ENCODE data around the gene DKKL1. TPM values are rescaled to one million over a fixed set of nuclear protein-coding genes. Genes with fewer than 3 reads are reported as not detected.
"Not testable (repeated sequence)": the region's sequence is repeated elsewhere in the genome, so short reads cannot be mapped to it uniquely, and the experiment has no call there.

DKKL1 gene
- total and polyA plus RNA-seq, 4 donors: 0.69 TPM; not detected in 3

DNA sequence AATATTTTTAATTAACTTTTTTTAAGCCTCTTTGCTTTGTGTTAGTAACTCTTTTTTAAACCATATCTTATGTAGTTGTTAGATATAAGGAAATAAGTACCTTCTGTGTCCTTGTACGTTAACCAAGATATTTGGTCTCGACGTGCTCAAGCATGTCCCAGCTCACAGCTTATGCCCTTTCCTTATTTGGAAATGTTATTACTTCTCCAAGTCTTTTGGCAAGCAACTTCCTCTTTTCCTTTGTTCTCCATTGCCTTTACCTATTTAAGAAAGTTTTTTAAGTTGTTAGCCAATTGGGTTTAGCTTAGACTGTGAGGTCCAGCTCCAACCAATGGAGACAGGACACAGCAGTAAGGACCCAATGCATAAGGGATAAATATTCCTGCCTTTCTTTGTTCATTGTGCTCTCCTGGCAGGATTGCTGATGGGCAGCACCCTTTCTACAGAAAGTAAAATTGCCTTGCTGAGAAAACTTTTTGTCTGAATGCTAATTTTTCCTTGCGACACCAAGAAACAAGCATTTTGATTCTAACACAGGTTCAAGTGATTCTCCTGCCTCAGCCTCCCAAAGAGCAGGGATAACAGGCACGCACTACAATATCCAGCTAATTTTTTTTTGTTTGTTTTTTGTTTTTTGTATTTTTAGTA is 5.2 kb downstream of the DKKL1 start:
- intact Hi-C loops (cut with DNase I): no loop called here

DNA sequence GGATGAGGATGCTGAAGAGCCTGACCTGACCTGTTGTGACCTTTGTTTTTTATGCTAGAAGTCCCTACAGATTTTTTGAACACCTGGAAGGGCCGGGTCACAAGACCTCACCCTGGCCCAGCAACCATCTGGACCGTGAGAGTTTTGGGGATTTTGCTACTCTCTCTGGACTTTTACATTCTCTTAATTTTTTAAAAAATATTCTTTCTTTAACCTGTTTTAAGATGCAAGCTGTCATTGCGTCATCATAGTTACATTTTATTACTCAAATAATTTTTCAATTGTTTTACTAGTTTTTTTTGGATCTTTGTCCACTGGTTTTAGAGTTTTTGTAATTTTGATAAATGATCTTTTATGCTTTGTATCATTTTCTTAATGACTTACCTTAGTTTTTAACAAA is 7.5 kb downstream of the DKKL1 start:
- Histone ChIP-seq H3K27me3 (ENCODE audit: control insufficient read depth in 1 of 2, insufficient read depth in 2 of 2, low read length in 1 of 2) (no peaks in the 10 kb centered on the region), H3K4me1 (ENCODE audit: control insufficient read depth in 1 of 2, insufficient read depth in 2 of 2, low read length in 2 of 2) (no peaks in the 10 kb centered on the region), H3K36me3 (ENCODE audit: control insufficient read depth in 1 of 2, insufficient read depth in 2 of 2, low read length in 1 of 2) (no peaks in the 10 kb centered on the region), H3K9me3 (ENCODE audit: control insufficient read depth, low read length) (peaks cover 14% of the 10 kb centered on the region), H3K27ac (ENCODE audit: low read depth in 1 of 2, low read length in 2 of 2) (no peak overlapping the region), H3K4me3 (ENCODE audit: low read length in 2 of 2) (no peak overlapping the region)
- intact Hi-C loops (cut with DNase I): no loop called here
- 73 to 74% methylated on average over 3 of the region's 3 CpGs for WGBS, 2 donors
- no peak for ATAC-seq (ENCODE audit: low FRiP score)
- no peak for DNase-seq

More for the DNA sequence above, 5.2 kb downstream of the DKKL1 start:
- Histone ChIP-seq H3K9me3 (ENCODE audit: control insufficient read depth, low read length) (peaks cover 14% of the 10 kb centered on the region), H3K27ac (ENCODE audit: low read depth in 1 of 2, low read length in 2 of 2) (no peak overlapping the region), H3K27me3 (ENCODE audit: control insufficient read depth in 1 of 2, insufficient read depth in 2 of 2, low read length in 1 of 2) (no peaks in the 10 kb centered on the region), H3K4me1 (ENCODE audit: control insufficient read depth in 1 of 2, insufficient read depth in 2 of 2, low read length in 2 of 2) (no peaks in the 10 kb centered on the region), H3K36me3 (ENCODE audit: control insufficient read depth in 1 of 2, insufficient read depth in 2 of 2, low read length in 1 of 2) (no peaks in the 10 kb centered on the region), H3K4me3 (ENCODE audit: low read length in 2 of 2) (no peak overlapping the region)
- 77 to 92% methylated on average over 5 of the region's 5 CpGs for WGBS, 2 donors
- ATAC-seq (ENCODE audit: low FRiP score) (no peak), DNase-seq (no peak)

GRCh38 chr19:49373174-49373573 is 9.5 kb downstream of the DKKL1 start:
- H3K9me3 ChIP-seq (ENCODE audit: control insufficient read depth, low read length): peaks cover 14% of the 10 kb centered on the region
- H3K36me3 ChIP-seq (ENCODE audit: control insufficient read depth in 1 of 2, insufficient read depth in 2 of 2, low read length in 1 of 2); H3K27me3 ChIP-seq (ENCODE audit: control insufficient read depth in 1 of 2, insufficient read depth in 2 of 2, low read length in 1 of 2); DNase-seq; intact Hi-C loops (cut with DNase I); H3K4me1 ChIP-seq (ENCODE audit: control insufficient read depth in 1 of 2, insufficient read depth in 2 of 2, low read length in 2 of 2); H3K4me3 ChIP-seq (ENCODE audit: low read length in 2 of 2); ATAC-seq (ENCODE audit: low FRiP score); H3K27ac ChIP-seq (ENCODE audit: low read depth in 1 of 2, low read length in 2 of 2): not testable (repeated sequence)
- WGBS, 2 donors: 81 to 82% methylated on average over 3 of the region's 3 CpGs

- Histone ChIP-seq H3K4me1 (ENCODE audit: control insufficient read depth in 1 of 2, insufficient read depth in 2 of 2, low read length in 2 of 2) (no peaks in the 10 kb centered on the region), H3K9me3 (ENCODE audit: control insufficient read depth, low read length) (peaks cover 7% of the 10 kb centered on the region), H3K27me3 (ENCODE audit: control insufficient read depth in 1 of 2, insufficient read depth in 2 of 2, low read length in 1 of 2) (no peaks in the 10 kb centered on the region), H3K36me3 (ENCODE audit: control insufficient read depth in 1 of 2, insufficient read depth in 2 of 2, low read length in 1 of 2) (no peaks in the 10 kb centered on the region), H3K4me3 (ENCODE audit: low read length in 2 of 2) (no peak overlapping the region), H3K27ac (ENCODE audit: low read depth in 1 of 2, low read length in 2 of 2) (no peak overlapping the region)
- 86 to 92% methylated on average over 16 of the region's 16 CpGs for WGBS, 2 donors
- no peak for DNase-seq
- no peak for ATAC-seq (ENCODE audit: low FRiP score)
- intact Hi-C loops (cut with DNase I): no loop called here
Measured at GRCh38 chr19:49374665-49375434, 11.2 kb downstream of the DKKL1 start.

- Histone ChIP-seq H3K27me3 (ENCODE audit: control insufficient read depth in 1 of 2, insufficient read depth in 2 of 2, low read length in 1 of 2) (no peaks in the 10 kb centered on the region), H3K27ac (ENCODE audit: low read depth in 1 of 2, low read length in 2 of 2) (no peak overlapping the region), H3K4me1 (ENCODE audit: control insufficient read depth in 1 of 2, insufficient read depth in 2 of 2, low read length in 2 of 2) (no peaks in the 10 kb centered on the region), H3K9me3 (ENCODE audit: control insufficient read depth, low read length) (peaks cover 4% of the 10 kb centered on the region), H3K4me3 (ENCODE audit: low read length in 2 of 2) (no peak overlapping the region), H3K36me3 (ENCODE audit: control insufficient read depth in 1 of 2, insufficient read depth in 2 of 2, low read length in 1 of 2) (no peaks in the 10 kb centered on the region)
- 72 to 79% methylated on average over 3 of the region's 3 CpGs for WGBS, 2 donors
- no peak for DNase-seq
- ATAC-seq (ENCODE audit: low FRiP score): no peak
- intact Hi-C loops (cut with DNase I): no loop called here
Measured at GRCh38 chr19:49378512-49378911, 14.8 kb downstream of the DKKL1 start.

GRCh38 chr19:49380391-49380790 is 16.7 kb downstream of the DKKL1 start:
- intact Hi-C loops (cut with DNase I): no loop called here
- no peak overlapping the region for H3K27ac ChIP-seq (ENCODE audit: low read depth in 1 of 2, low read length in 2 of 2)
- DNase-seq (no peak), ATAC-seq (ENCODE audit: low FRiP score) (no peak)
- whole genome bisulfite sequencing, 2 donors: 91 to 92% methylated on average over 3 of the region's 3 CpGs
- H3K4me1 ChIP-seq (ENCODE audit: control insufficient read depth in 1 of 2, insufficient read depth in 2 of 2, low read length in 2 of 2): no peaks in the 10 kb centered on the region
- H3K27me3 ChIP-seq (ENCODE audit: control insufficient read depth in 1 of 2, insufficient read depth in 2 of 2, low read length in 1 of 2): no peaks in the 10 kb centered on the region
- H3K4me3 ChIP-seq (ENCODE audit: low read length in 2 of 2): no peak overlapping the region
- peaks cover 4% of the 10 kb centered on the region for H3K9me3 ChIP-seq (ENCODE audit: control insufficient read depth, low read length)
- H3K36me3 ChIP-seq (ENCODE audit: control insufficient read depth in 1 of 2, insufficient read depth in 2 of 2, low read length in 1 of 2): no peaks in the 10 kb centered on the region

- ATAC-seq (ENCODE audit: low FRiP score) (no peak), DNase-seq (no peak)
- H3K27ac ChIP-seq (ENCODE audit: low read depth in 1 of 2, low read length in 2 of 2): no peak overlapping the region
- H3K4me1 ChIP-seq (ENCODE audit: control insufficient read depth in 1 of 2, insufficient read depth in 2 of 2, low read length in 2 of 2): no peaks in the 10 kb centered on the region
- no peaks in the 10 kb centered on the region for H3K27me3 ChIP-seq (ENCODE audit: control insufficient read depth in 1 of 2, insufficient read depth in 2 of 2, low read length in 1 of 2)
- no peaks in the 10 kb centered on the region for H3K36me3 ChIP-seq (ENCODE audit: control insufficient read depth in 1 of 2, insufficient read depth in 2 of 2, low read length in 1 of 2)
- H3K9me3 ChIP-seq (ENCODE audit: control insufficient read depth, low read length): peaks cover 4% of the 10 kb centered on the region
- intact Hi-C loops (cut with DNase I): no loop called here
- H3K4me3 ChIP-seq (ENCODE audit: low read length in 2 of 2): no peak overlapping the region
- 85 to 90% methylated on average over 5 of the region's 5 CpGs for WGBS, 2 donors
Measured at GRCh38 chr19:49382639-49383038, 19.0 kb downstream of the DKKL1 start.

- DNase-seq: no peak
- H3K9me3 ChIP-seq (ENCODE audit: control insufficient read depth, low read length): peaks cover 4% of the 10 kb centered on the region
- no peaks in the 10 kb centered on the region for H3K4me1 ChIP-seq (ENCODE audit: control insufficient read depth in 1 of 2, insufficient read depth in 2 of 2, low read length in 2 of 2)
- no peak overlapping the region for H3K27ac ChIP-seq (ENCODE audit: low read depth in 1 of 2, low read length in 2 of 2)
- intact Hi-C loops (cut with DNase I): no loop called here
- no peak for ATAC-seq (ENCODE audit: low FRiP score)
- H3K36me3 ChIP-seq (ENCODE audit: control insufficient read depth in 1 of 2, insufficient read depth in 2 of 2, low read length in 1 of 2): no peaks in the 10 kb centered on the region
- no peak overlapping the region for H3K4me3 ChIP-seq (ENCODE audit: low read length in 2 of 2)
- no peaks in the 10 kb centered on the region for H3K27me3 ChIP-seq (ENCODE audit: control insufficient read depth in 1 of 2, insufficient read depth in 2 of 2, low read length in 1 of 2)
- 40 to 46% methylated on average over 1 of the region's 1 CpG for WGBS, 2 donors
Measured at GRCh38 chr19:49383599-49383998, 19.9 kb downstream of the DKKL1 start.

DNA sequence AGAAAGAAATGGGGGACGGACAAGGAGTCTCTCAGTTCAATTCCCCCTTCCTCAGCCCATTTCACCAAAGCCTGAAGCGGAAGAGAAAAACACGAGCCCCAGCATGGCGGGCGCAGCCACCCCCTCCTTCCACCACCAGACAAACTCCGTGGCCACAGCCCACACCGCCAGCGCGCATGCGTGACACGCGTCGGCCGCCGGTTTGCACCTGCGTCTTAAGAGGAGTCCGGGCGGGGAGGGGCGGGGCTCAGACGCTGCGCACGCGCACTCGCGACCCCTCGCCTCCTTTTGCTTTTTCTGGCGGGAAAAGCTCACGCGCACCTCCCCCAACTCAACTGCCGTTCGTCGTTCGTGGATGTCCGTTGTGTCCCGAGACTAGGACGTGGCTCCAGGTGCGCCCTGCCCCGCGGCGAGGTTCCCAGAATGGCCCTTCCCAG is 24.3 kb downstream of the DKKL1 start, which contains the start of gene KASH5:
Gene KASH5 (plus strand): TSS at position 314 of the 437 bp plus-strand sequence. CDS start 2,635 bp downstream, outside the sequence.
- Histone ChIP-seq H3K9me3 (ENCODE audit: control insufficient read depth, low read length) (no peaks in the 10 kb centered on the region), H3K36me3 (ENCODE audit: control insufficient read depth in 1 of 2, insufficient read depth in 2 of 2, low read length in 1 of 2) (no peaks in the 10 kb centered on the region), H3K4me3 (ENCODE audit: low read length in 2 of 2) (no peak within 1 kb of the TSS), H3K4me1 (ENCODE audit: control insufficient read depth in 1 of 2, insufficient read depth in 2 of 2, low read length in 2 of 2) (no peaks in the 10 kb centered on the region), H3K27me3 (ENCODE audit: control insufficient read depth in 1 of 2, insufficient read depth in 2 of 2, low read length in 1 of 2) (no peaks in the 10 kb centered on the region), H3K27ac (ENCODE audit: low read depth in 1 of 2, low read length in 2 of 2) (no peak within 1 kb of the TSS)
- intact Hi-C loops (cut with DNase I): no loop called here
- peak; percentile 90 to 92 for DNase-seq
- ATAC-seq (ENCODE audit: low FRiP score): peak; percentile 77
- WGBS, 2 donors: 35 to 57% methylated on average over 39 to 40 of the region's 40 CpGs

Measured in aorta (tissue), 5 donors.